ENCODE data around the gene MARF1. TPM values are rescaled to one million over a fixed set of nuclear protein-coding genes. Genes with fewer than 3 reads are reported as not detected.

The MARF1 gene
- total and polyA plus RNA-seq, 2 of the 8 experiments (the other 6 are each of a cell fraction or from before 2014, with no cell fraction given): 5.6 to 31.4 TPM

DNA sequence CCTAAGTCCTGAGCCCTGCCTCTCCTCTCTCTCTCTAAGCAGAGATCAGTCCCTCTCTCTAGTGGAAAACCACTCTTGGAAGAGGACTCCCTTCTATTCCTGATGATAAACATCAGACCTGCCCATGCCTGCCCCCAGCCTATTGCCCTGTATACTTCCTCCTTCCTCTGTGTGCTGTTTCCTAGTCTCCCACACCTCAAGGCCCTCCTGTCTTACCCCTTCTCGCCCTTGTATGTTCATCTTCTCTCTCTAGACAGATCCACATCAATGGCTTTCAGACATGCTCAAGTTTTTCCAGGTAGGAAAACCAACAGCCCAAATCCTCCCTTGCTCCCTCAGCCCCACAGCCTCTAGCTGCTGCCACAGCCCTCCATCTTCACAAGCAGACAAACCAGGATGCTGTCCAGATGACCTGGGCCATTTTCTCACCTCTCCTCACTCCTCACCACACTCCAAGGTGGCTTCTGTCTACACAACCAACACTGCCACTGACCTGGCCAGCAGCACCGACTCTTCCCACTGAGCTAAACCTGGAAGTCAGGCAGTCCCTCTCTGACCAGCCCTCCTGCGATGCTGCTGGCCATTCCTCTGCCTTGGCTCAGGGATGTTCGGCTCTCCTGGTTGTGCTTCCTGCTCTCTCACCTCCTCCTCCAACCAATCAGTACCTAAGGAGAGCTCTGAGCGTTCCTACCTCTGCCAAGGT lies 36.3 kb downstream of the MARF1 start:
- Histone ChIP-seq H3K9ac (replicated peaks in 1 of 4; ENCODE audit: extremely low read depth in 1 of 4, low read depth in 3 of 4, low read length in 3 of 4) (no peak overlapping the region), H3K4me1 (replicated peaks in 1 of 4; ENCODE audit: control insufficient read depth in 3 of 4, insufficient read depth in 4 of 4, low read length in 3 of 4) (no peaks in the 10 kb centered on the region), H3K27ac (ENCODE audit: low read depth, low read length) (no peak overlapping the region), H3K4me2 (ENCODE audit: insufficient read depth in 1 of 2, low read depth in 2 of 2, low read length in 2 of 2) (no peak overlapping the region), H3K27me3 (replicated peaks in 1 of 4; ENCODE audit: control insufficient read depth in 3 of 4, extremely low read depth in 1 of 4, insufficient read depth in 3 of 4, low read length in 3 of 4) (no peaks in the 10 kb centered on the region), H3K4ac (replicated peaks; ENCODE audit: insufficient read length, low read depth, low read length) (no peak overlapping the region), H3K14ac (ENCODE audit: insufficient read length) (no peak overlapping the region), H3K9me3 (ENCODE audit: insufficient read depth in 2 of 2, low read depth in 1 of 2, low read length in 1 of 2) (no peaks in the 10 kb centered on the region), H3K56ac (replicated peaks; ENCODE audit: insufficient read length, low read depth, low read length) (no peak overlapping the region), H3K23ac (ENCODE audit: insufficient read length) (no peak overlapping the region), H3K79me1 (ENCODE audit: low read depth, low read length) (no peaks in the 10 kb centered on the region), H2BK12ac (ENCODE audit: low read depth, low read length) (no peak overlapping the region), H2AK5ac (ENCODE audit: low read depth, low read length) (no peak overlapping the region), H3K23me2 (ENCODE audit: low read depth, low read length) (no peaks in the 10 kb centered on the region), H4K5ac (ENCODE audit: insufficient read length, low read depth, low read length) (no peak overlapping the region), H4K20me1 (replicated peaks in 1 of 2; ENCODE audit: control insufficient read depth in 1 of 2, insufficient read depth in 2 of 2, low read length in 2 of 2) (peaks cover 0 to 3% of the 10 kb centered on the region in 2 experiments), H3K4me3 (ENCODE audit: extremely low read depth in 1 of 4, insufficient read depth in 2 of 4, low read depth in 3 of 4, low read length in 4 of 4) (no peak overlapping the region), H3K36me3 (ENCODE audit: control insufficient read depth in 2 of 4, insufficient read depth in 4 of 4, low read length in 3 of 4) (peaks cover 9 to 30% (median 26%) of the 10 kb centered on the region in 4 experiments), H2BK5ac (ENCODE audit: low read depth, low read length) (0 out of 2 replicates have a peak overlapping the region, but pooled peaks have one; percentile 52), H2BK120ac (replicated peaks; ENCODE audit: low read depth, low read length) (no peak overlapping the region), H2BK20ac (ENCODE audit: low read length) (no peak overlapping the region), H4K91ac (replicated peaks; ENCODE audit: insufficient read length, low read length) (no peak overlapping the region), H2AFZ (ENCODE audit: low read length) (no peak overlapping the region), H3K18ac (ENCODE audit: extremely low read depth, low read length) (no peak overlapping the region), H3K79me2 (ENCODE audit: control insufficient read depth in 1 of 2, insufficient read depth in 2 of 2, low read length in 2 of 2) (no peaks in the 10 kb centered on the region), H4K8ac (ENCODE audit: extremely low read depth, insufficient read depth, low read length) (no peak overlapping the region), H2BK15ac (ENCODE audit: low read length) (no peak overlapping the region)
- POLR2A ChIA-PET (ENCODE audit: partially characterized antibody): interaction anchor here (0.6 kb wide), 1 partner anchor 1588 kb away, joined by 3 read pairs; no protein-coding TSS in a partner anchor
- DNase-seq (ENCODE audit: low read depth in 1 of 2, low spot score in 2 of 2) (no peak), FAIRE-seq (no peak)
- 85% methylated on average over 5 of the region's 5 CpGs; no CpG with 5 or more reads in 1 of the 2 experiments for WGBS, 2 experiments (ENCODE audit: extremely low coverage in 1 of 2, insufficient coverage in 1 of 2, insufficient read length in 1 of 2, insufficient replicate concordance in 2 of 2, low coverage in 1 of 2, low lambda C conversion rate in 2 of 2, missing lambda C conversion rate in 1 of 2)
- CTCF ChIA-PET (ENCODE audit: partially characterized antibody): interaction anchor here (0.7 to 1.0 kb wide), 2 partner anchors 36 to 57 kb away, joined by 3 to 4 read pairs; partner anchors contain the start of gene MARF1
- TF ChIP-seq, protein P1, sequence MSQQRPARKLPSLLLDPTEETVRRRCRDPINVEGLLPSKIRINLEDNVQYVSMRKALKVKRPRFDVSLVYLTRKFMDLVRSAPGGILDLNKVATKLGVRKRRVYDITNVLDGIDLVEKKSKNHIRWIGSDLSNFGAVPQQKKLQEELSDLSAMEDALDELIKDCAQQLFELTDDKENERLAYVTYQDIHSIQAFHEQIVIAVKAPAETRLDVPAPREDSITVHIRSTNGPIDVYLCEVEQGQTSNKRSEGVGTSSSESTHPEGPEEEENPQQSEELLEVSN (IDR thresholded peaks at IDR 0.05): no peak
- TF ChIP-seq SP2 (IDR thresholded peaks at IDR 0.05; ENCODE audit: low read length) (no peak), JUND (IDR thresholded peaks at IDR 0.05; ENCODE audit: low read length) (no peak), BRCA1 (IDR thresholded peaks at IDR 0.05; ENCODE audit: low read depth, low read length) (no peak), PHF8 (conservative IDR thresholded peaks at IDR 0.05; ENCODE audit: low read depth, low read length) (no peak), GABPA (IDR thresholded peaks at IDR 0.05; ENCODE audit: borderline replicate concordance, insufficient read depth, low read length) (no peak), CBX8 (IDR thresholded peaks at IDR 0.05; ENCODE audit: borderline replicate concordance, low read depth, low read length) (no peak), YY1 (IDR thresholded peaks at IDR 0.05; ENCODE audit: low read depth, low read length) (no peak), KDM5A (IDR thresholded peaks at IDR 0.05; ENCODE audit: low read length) (no peak)
- TF ChIP-seq, protein P2, sequence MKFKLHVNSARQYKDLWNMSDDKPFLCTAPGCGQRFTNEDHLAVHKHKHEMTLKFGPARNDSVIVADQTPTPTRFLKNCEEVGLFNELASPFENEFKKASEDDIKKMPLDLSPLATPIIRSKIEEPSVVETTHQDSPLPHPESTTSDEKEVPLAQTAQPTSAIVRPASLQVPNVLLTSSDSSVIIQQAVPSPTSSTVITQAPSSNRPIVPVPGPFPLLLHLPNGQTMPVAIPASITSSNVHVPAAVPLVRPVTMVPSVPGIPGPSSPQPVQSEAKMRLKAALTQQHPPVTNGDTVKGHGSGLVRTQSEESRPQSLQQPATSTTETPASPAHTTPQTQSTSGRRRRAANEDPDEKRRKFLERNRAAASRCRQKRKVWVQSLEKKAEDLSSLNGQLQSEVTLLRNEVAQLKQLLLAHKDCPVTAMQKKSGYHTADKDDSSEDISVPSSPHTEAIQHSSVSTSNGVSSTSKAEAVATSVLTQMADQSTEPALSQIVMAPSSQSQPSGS (IDR thresholded peaks at IDR 0.05; ENCODE audit: low read length): no peak

Measured in H1 (cell line).